ENCODE measurements around the gene SMPD1. TPM values are rescaled to one million over a fixed set of nuclear protein-coding genes. Genes with fewer than 3 reads are reported as not detected.
A peak's percentile ranks its signal among the peaks of the same experiment; 100 is the strongest.
"Not testable (repeated sequence)": the region's sequence is repeated elsewhere in the genome, so short reads cannot be mapped to it uniquely, and the experiment has no call there.

SMPD1 gene
- total RNA-seq, 2 donors from 2014 or later = 9.4 to 28.7 TPM

- Mint-ChIP-seq H3K9me3 (no peaks in the 10 kb centered on the region), H3K36me3 (ENCODE audit: low read depth) (peaks cover 1% of the 10 kb centered on the region), H3K4me1 (peaks cover 31% of the 10 kb centered on the region), H3K4me3 (peak overlapping the region; percentile 72), H3K27ac (no peak overlapping the region), H3K27me3 (ENCODE audit: insufficient read depth) (no peaks in the 10 kb centered on the region)
- no peaks in the 10 kb centered on the region for H3K36me3 ChIP-seq (ENCODE audit: control insufficient read depth, insufficient read depth, low read length)
- H3K4me1 ChIP-seq (ENCODE audit: control insufficient read depth, insufficient read depth, low read length) = peaks cover 9% of the 10 kb centered on the region
- DNase-seq = no peak
- no peak for TF ChIP-seq CTCF (conservative IDR thresholded peaks at IDR 0.05)
- no peaks in the 10 kb centered on the region for H3K27me3 ChIP-seq (ENCODE audit: control insufficient read depth, insufficient read depth, low read length, poor library complexity, severe bottlenecking)
- 86 to 100% methylated on average over 1 of the region's 1 CpG for WGBS, 2 experiments (ENCODE audit: insufficient coverage in 1 of 2, insufficient read length in 1 of 2)
- no peak overlapping the region for H3K27ac ChIP-seq (ENCODE audit: low read depth, low read length)
- no peak overlapping the region for H3K9ac ChIP-seq (ENCODE audit: extremely low read depth, low read length, poor library complexity, severe bottlenecking)
- H3K4me3 ChIP-seq (ENCODE audit: low read length) = peak overlapping the region; percentile 89
- no peaks in the 10 kb centered on the region for H3K9me3 ChIP-seq (ENCODE audit: control insufficient read depth, low read length)
These were observed 1.5 kb upstream of the SMPD1 start for GRCh38 chr11:6388748-6389147.

GRCh38 chr11:6390718-6391469 lies 620 bp downstream of the SMPD1 start:
- Mint-ChIP-seq H3K9me3 (no peaks in the 10 kb centered on the region), H3K27ac (no peak overlapping the region), H3K4me1 (peaks cover 28% of the 10 kb centered on the region), H3K27me3 (ENCODE audit: insufficient read depth) (no peaks in the 10 kb centered on the region), H3K36me3 (ENCODE audit: low read depth) (peaks cover 1% of the 10 kb centered on the region), H3K4me3 (peak overlapping the region; percentile 72)
- H3K27me3 ChIP-seq (ENCODE audit: control insufficient read depth, insufficient read depth, low read length, poor library complexity, severe bottlenecking) = no peaks in the 10 kb centered on the region
- no peaks in the 10 kb centered on the region for H3K36me3 ChIP-seq (ENCODE audit: control insufficient read depth, insufficient read depth, low read length)
- no peaks in the 10 kb centered on the region for H3K9me3 ChIP-seq (ENCODE audit: control insufficient read depth, low read length)
- peak overlapping the region; percentile 42 for H3K9ac ChIP-seq (ENCODE audit: extremely low read depth, low read length, poor library complexity, severe bottlenecking)
- H3K27ac ChIP-seq (ENCODE audit: low read depth, low read length) = no peak overlapping the region
- no peak for TF ChIP-seq CTCF (conservative IDR thresholded peaks at IDR 0.05)
- peaks cover 9% of the 10 kb centered on the region for H3K4me1 ChIP-seq (ENCODE audit: control insufficient read depth, insufficient read depth, low read length)
- WGBS, 2 experiments (ENCODE audit: insufficient coverage in 1 of 2, insufficient read length in 1 of 2) = 43 to 51% methylated on average over 5 to 19 of the region's 19 CpGs
- no peak for DNase-seq
- H3K4me3 ChIP-seq (ENCODE audit: low read length) = peak overlapping the region; percentile 89

GRCh38 chr11:6391537-6392134 lies 1.4 kb downstream of the SMPD1 start:
- H3K27ac Mint-ChIP-seq = no peak overlapping the region
- no peak overlapping the region for H3K27ac ChIP-seq (ENCODE audit: low read depth, low read length)
- peaks cover 28% of the 10 kb centered on the region for H3K4me1 Mint-ChIP-seq
- H3K9ac ChIP-seq (ENCODE audit: extremely low read depth, low read length, poor library complexity, severe bottlenecking) = no peak overlapping the region
- H3K4me3 ChIP-seq (ENCODE audit: low read length) = peak overlapping the region; percentile 89
- WGBS, 2 experiments (ENCODE audit: insufficient coverage in 1 of 2, insufficient read length in 1 of 2) = 95 to 100% methylated on average over 1 to 16 of the region's 18 CpGs
- no peaks in the 10 kb centered on the region for H3K9me3 Mint-ChIP-seq
- H3K4me1 ChIP-seq (ENCODE audit: control insufficient read depth, insufficient read depth, low read length) = peaks cover 9% of the 10 kb centered on the region
- no peaks in the 10 kb centered on the region for H3K9me3 ChIP-seq (ENCODE audit: control insufficient read depth, low read length)
- peak overlapping the region; percentile 72 for H3K4me3 Mint-ChIP-seq
- peak; percentile 40 for DNase-seq
- TF ChIP-seq CTCF (conservative IDR thresholded peaks at IDR 0.05) = no peak
- H3K27me3 Mint-ChIP-seq (ENCODE audit: insufficient read depth) = no peaks in the 10 kb centered on the region
- H3K36me3 ChIP-seq (ENCODE audit: control insufficient read depth, insufficient read depth, low read length) = no peaks in the 10 kb centered on the region
- H3K27me3 ChIP-seq (ENCODE audit: control insufficient read depth, insufficient read depth, low read length, poor library complexity, severe bottlenecking) = no peaks in the 10 kb centered on the region
- H3K36me3 Mint-ChIP-seq (ENCODE audit: low read depth) = peaks cover 1% of the 10 kb centered on the region

- H3K9me3 Mint-ChIP-seq; H3K4me1 ChIP-seq (ENCODE audit: control insufficient read depth, insufficient read depth, low read length); H3K27me3 ChIP-seq (ENCODE audit: control insufficient read depth, insufficient read depth, low read length, poor library complexity, severe bottlenecking); H3K27ac Mint-ChIP-seq; H3K36me3 ChIP-seq (ENCODE audit: control insufficient read depth, insufficient read depth, low read length); H3K9me3 ChIP-seq (ENCODE audit: control insufficient read depth, low read length); H3K27ac ChIP-seq (ENCODE audit: low read depth, low read length); H3K9ac ChIP-seq (ENCODE audit: extremely low read depth, low read length, poor library complexity, severe bottlenecking); H3K27me3 Mint-ChIP-seq (ENCODE audit: insufficient read depth); H3K36me3 Mint-ChIP-seq (ENCODE audit: low read depth); H3K4me3 ChIP-seq (ENCODE audit: low read length); DNase-seq: not testable (repeated sequence)
- peak overlapping the region; percentile 24 for H3K4me3 Mint-ChIP-seq
- 100% methylated on average over 2 of the region's 4 CpGs; no CpG with 5 or more reads in 1 of the 2 experiments for WGBS, 2 experiments (ENCODE audit: insufficient coverage in 1 of 2, insufficient read length in 1 of 2)
- H3K4me1 Mint-ChIP-seq = peaks cover 27% of the 10 kb centered on the region
These were observed 2.0 kb downstream of the SMPD1 start for GRCh38 chr11:6392251-6392650.

All from endodermal cell (in vitro differentiated cells).